Epithelial cell of esophagus (primary cell): ENCODE data around the gene TAF4B.

ENCODE experiments used
- DNase-seq: peaks from one replicate; pipeline ENCODE4 v3.0.0; 2010; ENCODE audit warnings: low read depth
- H3K4me3 ChIP-seq: 2 replicates; pipeline ENCODE4 v1.5.1; 2011; ENCODE audit warnings: mild to moderate bottlenecking, low read length, control low read depth
- TF ChIP-seq, protein P1 (sequence below): IDR thresholded peaks from 2 replicates; pipeline ENCODE4 v1.5.1; 2011; ENCODE audit warnings: low read depth, mild to moderate bottlenecking, low read length, control low read depth, inconsistent platforms; ENCODE audit not compliant: insufficient read depth; ENCODE audit errors: missing control alignments

The TAF4B gene

DNA sequence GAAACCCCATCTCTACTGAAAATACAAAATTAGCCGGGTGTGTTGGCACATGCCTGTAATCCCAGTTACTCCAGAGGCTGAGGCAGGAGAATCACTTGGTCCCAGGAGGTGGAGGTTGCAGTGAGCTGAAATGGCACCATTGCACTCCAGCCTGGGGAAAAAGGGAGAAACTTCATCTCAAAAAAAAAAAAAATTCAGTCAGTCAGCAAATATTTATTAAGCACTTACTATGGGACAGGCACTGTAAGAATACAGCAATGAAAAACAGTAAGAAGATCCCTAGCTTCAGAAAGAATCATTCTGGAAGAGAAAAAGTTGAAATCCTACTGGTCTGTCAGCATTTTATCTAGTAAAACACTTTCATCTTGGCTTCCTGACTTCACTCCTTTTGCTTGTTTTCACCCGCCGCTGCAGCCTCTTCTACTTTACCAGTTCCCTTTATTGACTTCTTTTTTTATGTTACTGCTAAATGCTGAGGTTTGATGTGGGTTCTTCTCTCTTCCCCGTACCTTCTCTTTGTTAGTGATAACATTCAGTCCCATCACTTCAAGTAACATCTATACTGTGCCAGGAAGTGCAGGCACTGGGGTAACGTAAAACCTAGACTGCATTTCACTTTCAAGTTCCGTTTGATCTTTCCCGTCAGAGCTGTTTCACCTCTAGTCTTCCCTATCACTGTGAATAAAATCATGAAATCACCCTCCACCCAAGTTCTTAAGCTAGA, 10.8 kb upstream of the TAF4B start:
- no peak for DNase-seq
- no peak overlapping the region for H3K4me3 ChIP-seq

DNA sequence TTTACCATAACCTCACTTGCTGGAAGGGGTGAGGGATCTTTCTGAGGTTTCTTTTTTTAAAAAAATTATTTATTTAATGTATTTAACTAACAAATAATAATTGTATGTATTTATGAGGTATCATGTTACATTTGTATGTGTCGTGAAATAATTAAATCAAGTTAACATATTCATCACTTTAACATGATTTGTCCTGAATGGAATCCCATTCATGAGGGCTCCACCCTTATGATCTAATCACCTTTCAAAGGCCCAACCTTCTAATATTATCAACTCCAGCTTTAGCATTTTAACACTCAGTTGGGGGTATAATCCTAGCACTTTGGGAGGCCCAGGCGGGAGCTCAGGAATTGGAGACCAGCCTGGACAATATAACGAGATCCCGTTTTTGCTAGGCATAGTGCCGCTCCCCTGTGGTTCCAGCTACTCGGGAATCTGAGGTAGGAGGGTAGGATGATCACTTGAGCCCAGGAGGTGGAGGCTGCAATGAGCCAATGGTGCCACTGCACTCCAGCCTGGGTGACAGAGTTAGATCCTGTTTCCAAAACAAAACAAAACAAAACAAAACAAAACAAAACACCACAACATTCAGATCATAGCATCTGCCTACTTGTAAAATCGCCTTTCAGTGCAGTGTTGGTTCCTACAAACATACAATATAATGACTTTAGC, 1.1 kb upstream of the TAF4B start:
- TF ChIP-seq, protein P1, sequence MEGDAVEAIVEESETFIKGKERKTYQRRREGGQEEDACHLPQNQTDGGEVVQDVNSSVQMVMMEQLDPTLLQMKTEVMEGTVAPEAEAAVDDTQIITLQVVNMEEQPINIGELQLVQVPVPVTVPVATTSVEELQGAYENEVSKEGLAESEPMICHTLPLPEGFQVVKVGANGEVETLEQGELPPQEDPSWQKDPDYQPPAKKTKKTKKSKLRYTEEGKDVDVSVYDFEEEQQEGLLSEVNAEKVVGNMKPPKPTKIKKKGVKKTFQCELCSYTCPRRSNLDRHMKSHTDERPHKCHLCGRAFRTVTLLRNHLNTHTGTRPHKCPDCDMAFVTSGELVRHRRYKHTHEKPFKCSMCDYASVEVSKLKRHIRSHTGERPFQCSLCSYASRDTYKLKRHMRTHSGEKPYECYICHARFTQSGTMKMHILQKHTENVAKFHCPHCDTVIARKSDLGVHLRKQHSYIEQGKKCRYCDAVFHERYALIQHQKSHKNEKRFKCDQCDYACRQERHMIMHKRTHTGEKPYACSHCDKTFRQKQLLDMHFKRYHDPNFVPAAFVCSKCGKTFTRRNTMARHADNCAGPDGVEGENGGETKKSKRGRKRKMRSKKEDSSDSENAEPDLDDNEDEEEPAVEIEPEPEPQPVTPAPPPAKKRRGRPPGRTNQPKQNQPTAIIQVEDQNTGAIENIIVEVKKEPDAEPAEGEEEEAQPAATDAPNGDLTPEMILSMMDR, result no peak
- peak; percentile 65 for DNase-seq
- no peak overlapping the region for H3K4me3 ChIP-seq

More for the DNA sequence above, 10.8 kb upstream of the TAF4B start:
- TF ChIP-seq, protein P1, result no peak

DNA sequence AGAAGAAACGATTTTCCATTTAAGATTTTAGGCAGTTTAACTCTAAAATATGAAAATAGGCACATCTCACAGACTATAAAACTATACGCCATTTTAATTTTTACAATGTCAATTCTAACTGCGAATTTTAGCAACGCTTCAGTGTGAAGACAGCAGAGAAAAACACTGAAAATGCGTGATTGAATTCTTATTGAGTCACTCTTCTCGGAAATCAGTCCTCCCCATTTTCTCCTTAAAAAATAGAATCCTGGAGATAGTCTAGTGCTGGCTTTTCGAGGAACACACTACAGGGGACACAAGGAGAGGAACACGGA, 373 bp upstream of the TAF4B start:
- TF ChIP-seq, protein P1, result no peak

DNA sequence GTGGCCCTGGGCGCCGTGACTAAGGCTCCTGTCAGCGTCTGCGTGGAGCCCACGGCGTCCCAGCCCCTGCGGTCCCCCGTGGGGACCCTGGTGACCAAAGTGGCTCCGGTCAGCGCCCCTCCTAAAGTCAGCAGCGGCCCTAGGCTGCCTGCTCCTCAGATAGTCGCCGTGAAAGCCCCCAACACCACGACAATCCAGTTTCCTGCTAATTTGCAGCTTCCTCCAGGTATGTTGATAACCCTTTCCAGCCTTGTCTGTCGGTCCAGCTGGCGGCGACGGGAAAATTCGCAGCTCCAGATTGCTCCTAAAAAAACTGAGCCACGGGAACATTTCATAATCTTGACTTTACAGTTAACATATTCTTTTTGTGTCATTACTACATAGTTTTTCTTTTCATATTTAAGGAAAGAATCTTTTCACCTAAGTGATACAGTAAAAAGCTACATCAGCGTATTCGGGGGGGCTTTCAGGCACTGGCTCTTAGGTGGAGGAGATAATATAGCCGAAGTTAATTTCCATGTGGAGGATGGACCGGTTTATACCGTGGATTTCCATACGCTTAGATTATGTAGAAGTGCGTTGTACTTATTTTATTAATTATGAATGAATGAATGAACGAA, 916 bp downstream of the TAF4B start:
- peak overlapping the region; percentile 80 for H3K4me3 ChIP-seq
- peak; percentile 40 for DNase-seq

More for the DNA sequence above, 373 bp upstream of the TAF4B start:
- H3K4me3 ChIP-seq, result peak overlapping the region; percentile 80
- DNase-seq, result no peak

DNA sequence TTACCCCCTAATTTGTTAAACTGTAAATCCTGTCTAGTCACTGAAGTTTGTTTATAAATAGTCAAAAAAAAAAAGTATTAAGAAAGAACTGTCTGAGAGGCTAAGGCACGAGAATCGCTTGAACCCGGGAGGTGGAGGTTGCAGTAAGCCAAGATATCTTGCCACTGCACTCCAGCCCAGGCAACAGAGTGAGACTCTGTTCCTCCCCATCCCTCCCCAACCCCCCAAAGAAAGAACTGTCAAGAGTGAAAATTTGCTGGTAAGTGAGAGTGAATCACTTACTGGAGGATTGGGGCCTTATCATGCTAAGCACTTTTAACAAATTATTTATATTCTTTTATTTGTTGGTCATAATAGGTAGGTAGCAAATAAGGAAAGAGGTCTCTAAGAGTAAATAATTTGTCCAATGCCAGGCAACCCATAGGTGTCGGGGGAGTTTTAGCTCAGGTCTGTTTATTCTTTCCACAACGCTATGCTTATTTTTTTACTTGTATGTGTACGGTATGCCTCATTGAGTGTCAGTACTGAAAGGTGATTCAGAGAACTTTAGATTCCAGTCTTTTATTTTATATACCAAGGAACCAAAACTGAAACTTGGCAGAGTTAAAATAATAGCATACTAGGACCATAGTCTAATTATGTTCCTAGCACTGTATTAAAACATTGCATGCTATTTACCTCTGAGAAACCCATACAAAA, 2.5 kb downstream of the TAF4B start:
- TF ChIP-seq, protein P1, result no peak
- DNase-seq, result peak; percentile 8
- no peak overlapping the region for H3K4me3 ChIP-seq

More for the DNA sequence above, 916 bp downstream of the TAF4B start:
- TF ChIP-seq, protein P1, result no peak

DNA sequence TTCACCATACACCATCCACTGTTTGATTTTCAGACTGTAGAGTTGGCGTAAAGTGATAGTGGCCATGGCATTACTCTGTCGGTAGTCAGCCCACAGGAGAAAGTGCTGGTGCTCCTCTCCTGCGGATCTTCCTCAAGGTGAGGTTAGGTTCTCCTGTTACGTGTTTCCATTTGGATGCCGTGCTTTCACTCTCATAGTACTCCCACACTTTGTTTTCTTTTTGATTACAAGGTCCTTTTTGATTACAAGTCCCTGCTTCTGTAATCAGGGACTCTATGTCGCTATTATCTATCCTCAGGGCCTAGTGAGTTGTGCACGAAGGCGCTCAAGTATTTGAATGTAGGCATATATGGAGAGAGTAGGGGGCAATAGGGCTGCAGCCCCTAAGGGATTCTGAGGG, 4.3 kb downstream of the TAF4B start:
- TF ChIP-seq, protein P1, result no peak
- DNase-seq, result no peak

More for the DNA sequence above, 4.3 kb downstream of the TAF4B start:
- H3K4me3 ChIP-seq, result no peak overlapping the region
